Esophagus muscularis mucosa (tissue), 4 donors: Measurements from ENCODE around the gene COL4A1.

ENCODE experiments used
- CTCF ChIP-seq, 3 experiments: fragments of 200-600 bp in 2 of 3; fragments of 450-650 bp in 1 of 3; sonication (generic) in 2 of 3; IDR thresholded peaks; one replicate each; pipeline ENCODE4 v1.5.1; 2017 to 2019; ENCODE audit warnings: antibody characterized with exemption in 3 of 3, mild to moderate bottlenecking in 2 of 3, moderate library complexity in 1 of 3
- EP300 ChIP-seq: sonication (generic); formaldehyde crosslinking; IDR thresholded peaks from one replicate; pipeline ENCODE4 v1.6.1; 2017; ENCODE audit warnings: antibody characterized with exemption
- POLR2AphosphoS5 ChIP-seq, 2 donors: sonication (generic); formaldehyde crosslinking; IDR thresholded peaks; one replicate each; pipeline ENCODE4 v1.6.1; 2017; ENCODE audit warnings: antibody characterized with exemption in 2 of 2

- TF ChIP-seq CTCF (IDR thresholded peaks at IDR 0.05) (no peak), EP300 (no peak), POLR2AphosphoS5 (IDR thresholded peaks at IDR 0.05) (no peak)
Observed at GRCh38 chr13:110215606-110216005, 91.4 kb downstream of the COL4A1 start.
